DMS79 treated with DMSO at 0.1 percent for 48 hours (cell line): ENCODE measurements around the gene OR6J1.
"Not testable (repeated sequence)": the region's sequence is repeated elsewhere in the genome, so short reads cannot be mapped to it uniquely, and the experiment has no call there.

Experiments
- DNase-seq: peaks from one replicate; lab custom pipeline; 2025; lab: John Stamatoyannopoulos, UW

The OR6J1 gene

GRCh38 chr14:22644305-22644635 lies at the start of gene OR6J1:
Gene OR6J1, minus strand, starts transcription at chr14:22644352. Its CDS starts 9,541 bp downstream, at chr14:22634811.
- no peak for DNase-seq

- DNase-seq: no peak
Measured at GRCh38 chr14:22692194-22692593, 48.0 kb upstream of the OR6J1 start.

DNA sequence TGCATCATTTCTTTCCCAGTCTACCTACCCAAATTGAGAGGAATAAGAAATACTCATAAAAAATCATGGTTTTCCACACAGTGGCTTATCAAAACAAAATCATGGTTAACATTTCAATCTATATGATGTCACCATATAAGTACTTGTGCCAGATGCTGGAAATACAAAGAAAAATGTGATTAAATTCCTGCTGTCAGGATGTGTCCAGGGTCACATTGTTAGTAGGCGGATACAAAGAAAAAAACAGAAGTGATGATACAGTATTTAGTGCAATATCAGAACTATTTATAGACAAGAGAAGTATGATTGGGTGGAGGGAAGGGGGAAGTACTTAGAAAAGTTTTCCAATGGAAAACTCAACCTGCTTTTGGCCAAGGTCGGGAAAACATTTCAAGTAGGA lies 47.0 kb upstream of the OR6J1 start:
- no peak for DNase-seq

- DNase-seq: no peak
Measured at GRCh38 chr14:22689199-22689598, 45.0 kb upstream of the OR6J1 start.

GRCh38 chr14:22687969-22688368 lies 43.8 kb upstream of the OR6J1 start:
- not testable (repeated sequence) for DNase-seq

DNA sequence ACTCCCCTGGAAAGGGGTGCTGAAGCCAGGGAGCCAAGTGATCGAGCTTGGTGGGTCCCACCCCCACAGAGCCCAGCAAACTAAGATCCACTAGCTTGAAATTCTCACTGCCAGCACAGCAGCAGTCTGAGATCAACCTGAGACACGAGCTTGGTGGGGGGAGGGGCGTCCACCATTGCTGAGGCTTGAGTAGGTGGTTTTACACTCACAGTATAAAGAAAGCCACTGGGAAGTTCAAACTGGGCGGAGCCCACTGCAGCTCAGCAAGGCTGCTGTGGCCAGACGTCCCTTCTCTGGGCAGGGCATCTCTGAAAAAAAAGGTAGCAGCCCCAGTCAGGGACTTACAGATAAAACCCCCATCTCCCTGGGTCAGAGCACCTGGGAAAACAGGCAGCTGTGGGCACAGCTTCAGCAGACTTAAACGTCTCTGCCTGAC lies 42.0 kb upstream of the OR6J1 start:
- not testable (repeated sequence) for DNase-seq

DNA sequence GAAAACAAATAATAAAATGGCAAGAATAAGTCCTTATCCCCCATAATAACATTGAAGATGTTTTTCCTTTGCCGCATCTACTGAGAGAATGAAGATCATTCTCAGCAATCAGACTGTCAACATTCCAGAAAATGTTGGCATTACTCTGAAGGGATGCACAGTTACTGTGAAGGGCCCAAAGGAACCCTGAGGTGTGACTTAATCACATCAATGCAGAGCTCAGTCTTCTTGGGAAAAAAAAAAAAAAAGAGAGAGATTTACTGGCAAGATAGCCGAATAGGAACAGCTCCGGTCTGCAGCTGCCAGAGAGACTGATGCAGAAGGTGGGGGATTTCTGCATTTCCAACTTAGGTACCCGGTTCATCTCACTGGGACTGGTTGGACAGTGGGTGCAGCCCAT lies 41.3 kb upstream of the OR6J1 start:
- no peak for DNase-seq

DNA sequence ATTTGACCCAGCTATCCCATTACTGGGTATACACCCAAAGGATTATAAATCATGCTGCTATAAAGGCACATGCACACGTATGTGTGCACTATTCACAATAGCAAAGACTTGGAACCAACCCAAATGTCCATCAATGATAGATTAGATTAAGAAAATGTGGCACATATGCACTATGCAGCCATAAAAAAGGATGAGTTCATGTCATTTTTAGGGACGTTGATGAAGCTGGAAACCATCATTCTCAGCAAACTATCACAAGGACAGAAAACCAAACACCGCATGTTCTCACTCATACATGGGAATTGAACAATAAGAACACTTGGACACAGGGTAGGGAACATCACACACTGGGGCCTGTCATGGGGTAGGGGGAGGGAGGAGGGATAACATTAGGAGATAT lies 39.3 kb upstream of the OR6J1 start:
- not testable (repeated sequence) for DNase-seq

- no peak for DNase-seq
Measured at GRCh38 chr14:22678221-22678620, 34.1 kb upstream of the OR6J1 start.

- DNase-seq: peak; percentile 8
Measured at GRCh38 chr14:22677551-22677950, 33.4 kb upstream of the OR6J1 start.

GRCh38 chr14:22671622-22672021 lies 27.5 kb upstream of the OR6J1 start:
- no peak for DNase-seq

- no peak for DNase-seq
Measured at GRCh38 chr14:22668863-22669262, 24.7 kb upstream of the OR6J1 start.

GRCh38 chr14:22668417-22668816 lies 24.3 kb upstream of the OR6J1 start:
- DNase-seq: no peak

- DNase-seq: no peak
Measured at GRCh38 chr14:22667881-22668280, 23.7 kb upstream of the OR6J1 start.

DNA sequence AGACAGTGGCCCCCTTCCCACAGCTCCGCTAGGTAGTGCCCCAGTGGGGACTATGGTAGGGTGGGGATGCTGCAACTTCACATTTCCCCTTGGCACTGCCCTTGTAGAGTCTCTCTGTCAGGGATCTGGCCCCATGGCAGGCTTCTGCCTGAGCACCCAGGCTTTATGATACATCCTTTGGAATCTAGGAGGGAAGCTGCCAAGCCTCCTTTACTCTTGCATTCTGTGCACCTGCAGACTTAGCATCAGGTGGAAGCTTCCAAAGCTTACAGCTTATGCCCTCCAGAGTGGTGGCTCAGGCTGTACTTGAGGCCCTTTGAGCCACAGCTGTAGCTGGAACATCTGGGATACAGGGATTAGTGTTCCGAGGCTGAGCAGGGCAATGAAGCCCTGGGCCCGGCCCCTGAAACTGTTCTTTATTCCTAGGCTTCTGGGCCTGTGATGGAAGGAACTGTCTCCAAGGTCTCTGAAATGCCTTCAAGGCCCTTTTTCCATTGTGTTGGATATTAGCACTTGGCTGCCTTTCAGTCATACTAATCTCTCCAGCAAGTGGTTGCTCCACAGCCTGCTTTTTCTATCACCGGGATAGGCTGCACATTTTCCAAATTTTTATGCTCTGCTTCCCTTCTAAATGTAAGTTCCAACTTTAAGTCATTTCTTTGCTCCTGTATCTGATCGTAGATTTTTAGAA lies 22.2 kb upstream of the OR6J1 start:
- no peak for DNase-seq

- DNase-seq: peak; percentile 70
Measured at GRCh38 chr14:22664261-22664660, 20.1 kb upstream of the OR6J1 start.

GRCh38 chr14:22660654-22661053 lies 16.5 kb upstream of the OR6J1 start:
- no peak for DNase-seq

DNA sequence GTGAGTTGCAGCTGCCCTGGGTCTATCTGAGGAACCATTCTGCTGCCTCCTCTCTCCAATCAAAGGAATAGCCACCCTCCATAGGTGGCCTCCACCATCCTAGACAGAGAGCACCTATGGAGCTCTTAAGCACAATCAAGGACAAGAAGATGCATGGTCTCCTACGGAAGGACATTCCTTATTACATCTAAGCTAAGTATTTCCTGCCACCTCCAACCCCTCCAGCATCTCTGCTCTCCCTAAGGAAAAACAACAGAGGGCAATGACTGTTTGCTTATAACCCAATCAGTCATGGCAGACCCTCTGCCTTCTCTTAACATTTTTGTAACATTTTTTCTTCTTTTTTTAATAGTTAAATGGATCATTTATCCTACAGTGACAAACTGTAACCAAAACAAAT lies 14.8 kb upstream of the OR6J1 start:
- DNase-seq: no peak

DNA sequence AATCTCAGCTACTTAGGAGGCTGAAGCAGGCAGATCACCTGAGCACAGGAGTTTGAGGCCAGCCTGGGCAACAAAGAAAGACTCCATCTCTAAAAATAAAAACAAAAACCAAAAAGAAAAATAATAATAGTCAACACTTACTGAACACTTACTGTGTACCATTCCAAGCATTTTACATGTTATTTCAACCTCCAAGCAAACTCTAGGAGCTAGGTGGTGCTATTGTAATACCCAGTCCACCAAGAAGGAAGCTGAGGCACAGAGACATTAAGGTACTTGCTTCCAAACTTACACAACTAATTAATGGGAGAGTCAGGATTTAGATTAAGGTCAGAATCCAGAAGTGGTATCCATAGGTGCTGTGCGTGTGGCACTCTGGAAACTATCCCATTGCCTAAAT lies 13.7 kb upstream of the OR6J1 start:
- no peak for DNase-seq

DNA sequence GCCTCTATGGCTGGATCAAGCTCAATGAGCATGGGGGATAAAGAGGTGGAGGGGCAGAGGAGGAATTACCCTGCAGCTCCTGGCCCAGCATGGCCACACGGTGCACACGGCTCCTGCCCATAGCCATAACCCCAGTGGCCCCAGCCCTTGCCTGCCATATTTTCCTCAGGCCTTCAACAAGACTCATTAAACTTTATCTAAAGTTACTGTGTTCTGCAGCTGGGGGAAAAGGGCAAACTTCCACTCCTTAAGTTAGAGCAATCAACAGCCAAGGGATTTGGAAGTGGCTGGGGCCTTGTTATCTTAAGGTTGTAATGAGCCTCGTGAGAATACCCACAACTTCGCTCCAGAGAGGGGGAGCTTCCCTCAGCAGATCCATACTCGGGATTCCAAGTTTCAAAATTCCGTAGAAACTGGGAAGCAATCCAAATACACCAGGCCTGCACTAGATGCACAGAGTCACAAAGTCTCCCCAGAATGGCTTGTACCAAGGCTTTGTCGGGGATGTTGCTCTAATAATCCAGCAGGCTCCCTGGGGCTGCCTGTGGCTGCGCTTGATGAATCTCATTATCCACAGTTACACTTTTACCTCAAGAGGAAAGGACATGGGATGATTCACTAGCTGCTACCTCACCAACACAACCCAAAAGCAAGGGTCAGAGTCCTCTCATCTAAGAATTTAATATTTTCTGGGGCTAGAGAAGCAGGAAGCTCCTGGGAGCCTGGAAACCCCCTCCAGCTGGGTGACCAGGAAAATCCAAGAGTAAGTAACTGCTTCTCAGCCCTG lies 13.0 kb upstream of the OR6J1 start:
- no peak for DNase-seq

- no peak for DNase-seq
Measured at GRCh38 chr14:22656226-22656625, 12.1 kb upstream of the OR6J1 start.

DNA sequence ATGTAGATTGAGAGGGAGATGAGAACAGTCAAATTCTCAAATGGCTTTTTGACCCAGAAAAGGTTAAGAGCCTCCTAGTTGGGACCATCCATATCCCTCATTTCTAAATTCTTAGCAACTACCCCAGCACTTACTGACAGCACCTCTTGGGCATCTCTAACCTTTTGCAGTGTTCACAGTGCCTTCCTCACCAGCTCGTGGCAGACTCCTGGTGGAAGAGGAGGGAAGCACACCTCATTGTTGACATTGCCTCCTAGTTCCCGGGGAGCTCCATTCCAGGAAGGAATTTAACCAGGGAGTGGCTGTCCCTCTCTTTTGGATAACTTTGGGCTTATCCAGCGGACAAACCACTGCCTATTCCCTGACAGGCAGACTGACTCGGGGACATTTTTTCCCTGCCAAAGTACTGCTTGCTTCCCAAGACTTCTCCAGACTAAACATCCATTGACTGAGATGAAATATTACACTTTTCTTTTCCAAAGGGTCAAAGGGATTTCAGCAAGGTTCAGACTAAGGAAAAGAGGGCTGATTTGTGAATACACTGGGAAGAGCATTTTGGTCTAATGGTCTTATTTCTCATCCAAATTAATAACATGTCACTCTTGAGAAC lies 9.0 kb upstream of the OR6J1 start:
- peak; percentile 14 for DNase-seq

DNA sequence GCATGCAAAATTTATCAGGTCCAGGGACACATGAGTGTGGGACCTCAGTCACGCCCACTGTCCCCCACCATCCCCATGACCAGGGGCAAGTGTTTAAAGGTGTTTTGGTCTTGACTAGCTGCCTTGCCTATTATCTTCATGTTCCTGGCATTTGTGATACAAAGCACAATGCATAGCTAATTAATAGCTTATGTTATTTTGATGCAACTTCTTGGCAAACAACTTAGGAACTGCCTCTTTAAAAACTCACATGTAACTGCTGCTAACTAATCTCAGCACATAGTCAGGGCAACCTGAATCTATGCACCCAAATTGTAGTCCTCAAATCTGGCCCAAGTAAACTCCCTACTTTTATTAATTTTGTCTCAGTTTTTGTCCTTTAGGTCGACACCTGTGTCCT lies 7.4 kb upstream of the OR6J1 start:
- DNase-seq: no peak
